CD4-positive, alpha-beta memory T cell (primary cell): ENCODE results near the gene PPDPF. TPM values are rescaled to one million over a fixed set of nuclear protein-coding genes. Genes with fewer than 3 reads are reported as not detected.

Experiments used
- CTCF ChIA-PET: fragments of 350-600 bp; sonication (Branson Sonifier 250); formaldehyde crosslinking; loops from one replicate; lab custom pipeline; 2021; ENCODE audit warnings: inconsistent platforms; ENCODE audit not compliant: partially characterized antibody; lab: Charles Lee
- POLR2A ChIA-PET: fragments of 350-600 bp; sonication (Branson Sonifier 250); formaldehyde crosslinking; loops from one replicate; lab custom pipeline; 2021; ENCODE audit not compliant: partially characterized antibody; lab: Charles Lee
- DNase-seq, 5 donors: peaks; one replicate each; pipeline versions ENCODE4 v3.0.0 to v3.0.0-alpha.2; 2020 to 2022; ENCODE audit warnings: mixed read lengths in 1 of 5
- H3K27ac ChIP-seq: one replicate; pipeline ENCODE4 v1.7.0; 2013; ENCODE audit warnings: low read depth, low read length
- H3K27me3 ChIP-seq: 2 replicates; pipeline ENCODE4 v1.7.0; 2013; ENCODE audit warnings: mild to moderate bottlenecking, low read length, moderate library complexity; ENCODE audit not compliant: insufficient read depth
- H3K36me3 ChIP-seq: 2 replicates; pipeline ENCODE4 v1.7.0; 2013; ENCODE audit warnings: mild to moderate bottlenecking, low read length, moderate library complexity; ENCODE audit not compliant: insufficient read depth
- H3K4me1 ChIP-seq: 2 replicates; pipeline ENCODE4 v1.7.0; 2013; ENCODE audit warnings: mild to moderate bottlenecking, low read length, moderate library complexity; ENCODE audit not compliant: insufficient read depth
- H3K4me3 ChIP-seq, 2 donors: one replicate each; pipeline ENCODE4 v1.7.0; 2013; ENCODE audit warnings: low read length in 2 of 2, mild to moderate bottlenecking in 1 of 2
- H3K9me3 ChIP-seq, 2 donors: one replicate each; pipeline ENCODE4 v1.7.0; 2013; ENCODE audit warnings: low read length in 2 of 2, control low read depth in 1 of 2; ENCODE audit not compliant: control insufficient read depth in 1 of 2
- H3K27ac Mint-ChIP-seq, 7 donors: one replicate each; pipeline ENCODE4 v1.8.0; 2020 to 2021; ENCODE audit warnings: mixed read lengths in 7 of 7, mild to moderate bottlenecking in 6 of 7, inconsistent platforms in 3 of 7, moderate library complexity in 3 of 7
- H3K27me3 Mint-ChIP-seq, 2 donors: one replicate each; pipeline ENCODE4 v1.8.0; 2020 to 2021; ENCODE audit warnings: mixed read lengths in 2 of 2
- H3K36me3 Mint-ChIP-seq, 2 donors: one replicate each; pipeline ENCODE4 v1.8.0; 2020 to 2021; ENCODE audit warnings: mixed read lengths in 2 of 2, inconsistent platforms in 1 of 2, mild to moderate bottlenecking in 1 of 2
- H3K4me1 Mint-ChIP-seq, 4 donors: one replicate each; pipeline ENCODE4 v1.8.0; 2020 to 2021; ENCODE audit warnings: mixed read lengths in 4 of 4, mild to moderate bottlenecking in 1 of 4
- H3K4me3 Mint-ChIP-seq, 8 donors: one replicate each; pipeline ENCODE4 v1.8.0; 2020 to 2021; ENCODE audit warnings: mixed read lengths in 8 of 8, mild to moderate bottlenecking in 7 of 8, moderate library complexity in 6 of 8, inconsistent platforms in 3 of 8
- H3K9me3 Mint-ChIP-seq, 8 donors: one replicate each; pipeline ENCODE4 v1.8.0; 2020 to 2021; ENCODE audit warnings: mixed read lengths in 8 of 8, mild to moderate bottlenecking in 5 of 8, inconsistent platforms in 3 of 8, moderate library complexity in 1 of 8
- intact Hi-C: fragments of 100-400 bp; cut with micrococcal nuclease; formaldehyde crosslinking; loops from one replicate; pipeline ENCODE4 v1.15.1; 2023
- polyA plus RNA-seq, 2 donors: library from polyadenylated mRNA; unstranded; fragments of 300-500 nt; fragmentation: Illumina TruSeq; gene quantifications; one replicate each; pipeline ENCODE4 v1.2.3, GENCODE V29; 2021
- total RNA-seq, 2 experiments: library from RNA; stranded (reverse); gene quantifications; one replicate each; pipeline ENCODE4 v1.2.3, GENCODE V29; 2021

PPDPF gene
- total and polyA plus RNA-seq, 4 experiments from 2014 or later = 29.4 to 229 (median 180) TPM

GRCh38 chr20:63529180-63529860, 8.8 kb downstream of the PPDPF start:
- DNase-seq = peak in 1 of 5 donors; percentile 15
- POLR2A ChIA-PET = interaction anchor here (0.7 to 1.1 kb wide), 2 partner anchors 8 to 9 kb away, joined by 3 to 4 read pairs; partner anchors contain the start of genes PPDPF and PTK6
- CTCF ChIA-PET = interaction anchor here (1.4 kb wide), 1 partner anchor 33 kb away, joined by 3 read pairs; no protein-coding TSS in a partner anchor

DNA sequence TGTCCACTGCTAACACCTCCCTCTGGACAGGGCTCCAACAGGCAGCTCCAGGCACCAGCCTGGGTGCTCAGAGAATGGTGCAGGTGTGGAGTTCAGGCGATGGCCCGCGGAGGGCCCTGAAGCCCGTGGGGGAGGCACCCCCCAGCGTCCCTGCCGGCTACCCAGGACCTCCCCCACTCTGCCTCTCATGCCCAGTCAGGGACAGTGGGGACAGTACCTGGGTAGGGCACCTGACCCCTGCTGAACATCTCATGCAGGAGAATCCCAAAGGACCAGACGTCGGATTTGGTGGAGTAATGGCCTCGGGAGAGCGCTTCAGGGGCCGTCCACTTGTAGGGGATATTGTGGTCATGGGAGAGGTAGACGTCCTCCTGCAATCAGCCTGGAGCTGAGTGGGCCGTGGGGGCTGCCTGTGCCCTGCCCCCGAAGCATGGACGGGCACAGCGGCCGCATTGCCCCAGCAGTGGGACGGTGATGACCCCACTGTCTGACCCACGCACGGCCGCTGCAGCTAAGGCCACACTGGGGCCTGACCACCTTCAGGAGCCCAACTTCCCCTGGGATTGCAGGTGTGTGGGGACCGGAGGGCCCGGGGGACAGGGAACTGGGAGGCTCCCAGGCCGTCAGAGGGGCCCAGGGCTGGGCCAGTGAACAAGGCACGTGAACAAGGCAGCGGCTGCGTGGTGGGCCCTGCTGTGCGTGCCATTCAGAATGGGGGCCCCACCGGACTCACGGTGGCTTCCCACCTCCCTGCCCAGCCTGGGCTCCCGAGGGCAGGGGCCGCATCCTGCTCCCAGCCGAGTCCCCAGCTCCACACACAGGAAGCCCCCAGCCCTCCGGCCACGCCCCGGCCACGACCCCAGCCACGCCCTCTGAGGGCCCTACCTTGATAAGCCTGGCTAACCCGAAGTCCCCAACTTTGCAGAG, 9.6 kb downstream of the PPDPF start:
- H3K9me3 Mint-ChIP-seq = no peaks in the 10 kb centered on the region
- H3K27ac Mint-ChIP-seq = no peak overlapping the region
- no peaks in the 10 kb centered on the region for H3K27me3 ChIP-seq
- no peaks in the 10 kb centered on the region for H3K4me1 ChIP-seq
- intact Hi-C loops = no loop called here
- H3K27ac ChIP-seq = no peak overlapping the region
- ChIA-PET CTCF (interaction anchor here (1.4 kb wide), 1 partner anchor 34 kb away, joined by 3 read pairs; no protein-coding TSS in a partner anchor), POLR2A (interaction anchor here (1.0 kb wide), 1 partner anchor 9 kb away, joined by 3 read pairs; the partner anchor contains the start of gene PPDPF)
- no peak overlapping the region for H3K4me3 ChIP-seq
- peak in 1 of 5 donors; percentile 22 for DNase-seq
- H3K36me3 Mint-ChIP-seq = no peaks in the 10 kb centered on the region
- no peaks in the 10 kb centered on the region for H3K36me3 ChIP-seq
- peaks cover 0 to 3% of the 10 kb centered on the region in 2 donors for H3K27me3 Mint-ChIP-seq
- no peaks in the 10 kb centered on the region for H3K9me3 ChIP-seq
- H3K4me3 Mint-ChIP-seq = no peak overlapping the region
- H3K4me1 Mint-ChIP-seq = peaks cover 4 to 12% (median 6%) of the 10 kb centered on the region in 4 donors

More at GRCh38 chr20:63529180-63529860, 8.8 kb downstream of the PPDPF start:
- Mint-ChIP-seq H3K4me3 (no peak overlapping the region), H3K36me3 (peaks cover 0 to 2% of the 10 kb centered on the region in 2 donors), H3K9me3 (peaks cover 0 to 2% (median 0%) of the 10 kb centered on the region in 8 donors), H3K4me1 (peaks cover 4 to 12% (median 7%) of the 10 kb centered on the region in 4 donors), H3K27ac (peak overlapping the region in 3 of 7 donors; percentile 29 to 55 (median 36)), H3K27me3 (peaks cover 0 to 3% of the 10 kb centered on the region in 2 donors)
- intact Hi-C loops = no loop called here
- Histone ChIP-seq H3K4me3 (no peak overlapping the region), H3K27me3 (no peaks in the 10 kb centered on the region), H3K27ac (no peak overlapping the region), H3K36me3 (no peaks in the 10 kb centered on the region), H3K4me1 (no peaks in the 10 kb centered on the region), H3K9me3 (no peaks in the 10 kb centered on the region)

DNA sequence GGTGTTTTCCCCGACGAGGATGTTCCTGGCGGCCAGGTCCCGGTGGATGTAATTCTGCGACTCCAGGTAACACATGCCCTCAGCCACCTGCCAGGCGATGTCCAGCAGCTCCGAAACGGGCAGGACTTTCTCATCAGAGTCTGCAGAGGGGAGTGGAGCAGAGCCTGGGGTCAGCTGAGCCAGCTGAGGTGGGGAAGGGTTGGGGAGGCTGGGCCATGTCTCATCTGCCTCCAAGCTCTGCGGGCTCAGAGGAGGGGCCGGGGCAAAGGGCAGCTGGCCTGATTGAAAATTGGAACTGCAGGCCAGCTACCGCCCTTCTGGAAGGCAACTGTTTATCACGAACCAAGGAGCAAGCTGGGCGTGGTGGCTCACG, 10.2 kb downstream of the PPDPF start:
- intact Hi-C loops = no loop called here
- H3K4me1 Mint-ChIP-seq = peaks cover 4 to 12% (median 6%) of the 10 kb centered on the region in 4 donors
- H3K9me3 Mint-ChIP-seq = no peaks in the 10 kb centered on the region
- Histone ChIP-seq H3K4me1 (no peaks in the 10 kb centered on the region), H3K27me3 (no peaks in the 10 kb centered on the region), H3K4me3 (no peak overlapping the region), H3K27ac (no peak overlapping the region), H3K36me3 (no peaks in the 10 kb centered on the region), H3K9me3 (no peaks in the 10 kb centered on the region)
- H3K36me3 Mint-ChIP-seq = no peaks in the 10 kb centered on the region
- peaks cover 0 to 3% of the 10 kb centered on the region in 2 donors for H3K27me3 Mint-ChIP-seq
- peak overlapping the region in 1 of 8 donors; percentile 2 for H3K4me3 Mint-ChIP-seq
- ChIA-PET POLR2A (interaction anchor here (0.8 to 1.0 kb wide), 2 partner anchors 10 kb away, joined by 3 read pairs; partner anchors contain the start of gene PPDPF), CTCF (interaction anchor here (0.7 kb wide), 1 partner anchor 1388 kb away, joined by 3 read pairs; no protein-coding TSS in a partner anchor)
- no peak overlapping the region for H3K27ac Mint-ChIP-seq
- DNase-seq = peak in 1 of 5 donors; percentile 13

- Histone ChIP-seq H3K9me3 (no peaks in the 10 kb centered on the region), H3K4me3 (no peak overlapping the region), H3K27me3 (no peaks in the 10 kb centered on the region), H3K4me1 (peaks cover 3% of the 10 kb centered on the region), H3K27ac (no peak overlapping the region), H3K36me3 (no peaks in the 10 kb centered on the region)
- Mint-ChIP-seq H3K27ac (peak overlapping the region in 3 of 7 donors; percentile 26 to 74 (median 59)), H3K9me3 (no peaks in the 10 kb centered on the region), H3K27me3 (peaks cover 0 to 3% of the 10 kb centered on the region in 2 donors), H3K4me1 (peaks cover 4 to 13% (median 6%) of the 10 kb centered on the region in 4 donors), H3K4me3 (peak overlapping the region in 2 of 8 donors; percentile 13 to 24), H3K36me3 (no peaks in the 10 kb centered on the region)
- DNase-seq = peak in 1 of 5 donors; percentile 29
- CTCF ChIA-PET = no interaction called here
- intact Hi-C loops = no loop called here
- POLR2A ChIA-PET = interaction anchor here (0.8 kb wide), 1 partner anchor 11 kb away, joined by 3 read pairs; no protein-coding TSS in a partner anchor
Observed at GRCh38 chr20:63531686-63532448, 11.3 kb downstream of the PPDPF start.

DNA sequence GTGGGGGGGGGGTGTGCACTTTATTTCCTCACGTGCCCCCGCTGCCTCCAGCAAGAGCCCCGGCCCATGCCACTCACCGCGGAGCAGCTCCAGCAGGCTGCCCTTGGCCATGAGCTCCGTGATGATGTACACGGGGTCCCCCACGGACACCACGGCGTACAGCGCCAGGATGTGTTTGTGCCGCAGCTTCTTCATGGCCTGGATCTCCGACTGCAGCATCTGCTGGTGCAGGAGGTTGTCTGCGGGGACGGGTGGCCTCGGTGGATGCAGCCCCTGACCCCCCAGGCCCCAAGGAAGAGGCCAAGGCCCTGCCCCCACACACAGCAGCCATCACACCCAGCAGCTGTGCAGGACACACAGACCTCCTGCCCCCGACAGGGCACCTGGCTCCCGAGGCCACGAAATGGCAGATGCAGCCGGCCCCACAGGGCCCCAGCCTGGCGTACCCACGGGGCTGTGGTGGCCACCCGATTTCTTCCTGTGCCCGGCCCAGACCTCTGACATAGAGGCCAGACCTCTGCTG, 11.9 kb downstream of the PPDPF start:
- ChIA-PET POLR2A (interaction anchor here (0.9 kb wide), 1 partner anchor 12 kb away, joined by 3 read pairs; the partner anchor contains the start of gene PPDPF), CTCF (no interaction called here)
- no peaks in the 10 kb centered on the region for H3K9me3 ChIP-seq
- Mint-ChIP-seq H3K27me3 (peaks cover 0 to 3% of the 10 kb centered on the region in 2 donors), H3K9me3 (no peaks in the 10 kb centered on the region), H3K36me3 (no peaks in the 10 kb centered on the region), H3K27ac (peak overlapping the region in 1 of 7 donors; percentile 32), H3K4me1 (peaks cover 5 to 18% (median 7%) of the 10 kb centered on the region in 4 donors), H3K4me3 (no peak overlapping the region)
- no peaks in the 10 kb centered on the region for H3K36me3 ChIP-seq
- peak in 1 of 5 donors; percentile 32 for DNase-seq
- peaks cover 10% of the 10 kb centered on the region for H3K4me1 ChIP-seq
- H3K4me3 ChIP-seq = no peak overlapping the region
- no peak overlapping the region for H3K27ac ChIP-seq
- intact Hi-C loops = no loop called here
- no peaks in the 10 kb centered on the region for H3K27me3 ChIP-seq

DNA sequence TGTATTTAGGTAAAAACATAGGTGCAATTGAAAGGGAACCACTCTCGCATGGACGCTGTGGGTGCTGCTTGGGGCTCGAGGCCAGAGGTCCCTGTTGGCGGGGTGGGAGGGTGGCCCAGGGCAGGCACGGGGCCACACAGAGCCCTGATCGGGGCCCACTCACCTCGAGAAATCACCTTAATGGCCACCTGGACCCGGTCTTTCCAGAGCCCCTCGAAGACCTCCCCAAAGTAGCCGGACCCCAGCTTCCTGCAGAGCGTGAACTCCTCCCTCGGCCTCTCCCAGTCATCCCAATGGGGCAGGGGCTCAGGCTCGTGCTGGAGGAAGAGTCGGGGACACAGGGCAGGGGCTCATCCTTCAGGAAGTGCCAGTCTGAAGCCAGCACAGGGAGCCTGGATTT, 12.8 kb downstream of the PPDPF start:
- peak in 1 of 5 donors; percentile 10 for DNase-seq
- no peaks in the 10 kb centered on the region for H3K9me3 Mint-ChIP-seq
- H3K4me1 Mint-ChIP-seq = peaks cover 5 to 22% (median 7%) of the 10 kb centered on the region in 4 donors
- H3K27ac ChIP-seq = no peak overlapping the region
- peaks cover 0 to 3% of the 10 kb centered on the region in 2 donors for H3K27me3 Mint-ChIP-seq
- intact Hi-C loops = no loop called here
- H3K4me1 ChIP-seq = peaks cover 18% of the 10 kb centered on the region
- H3K4me3 Mint-ChIP-seq = no peak overlapping the region
- H3K27me3 ChIP-seq = no peaks in the 10 kb centered on the region
- no peaks in the 10 kb centered on the region for H3K36me3 ChIP-seq
- peak overlapping the region in 1 of 7 donors; percentile 32 for H3K27ac Mint-ChIP-seq
- H3K4me3 ChIP-seq = no peak overlapping the region
- H3K9me3 ChIP-seq = no peaks in the 10 kb centered on the region
- POLR2A ChIA-PET = interaction anchor here (0.9 kb wide), 1 partner anchor 13 kb away, joined by 3 read pairs; the partner anchor contains the start of gene PPDPF
- CTCF ChIA-PET = no interaction called here
- no peaks in the 10 kb centered on the region for H3K36me3 Mint-ChIP-seq
